Activated naive CD4-positive, alpha-beta T cell treated with anti-CD3 and anti-CD28 coated beads for 36 hours (primary cell): ENCODE results near the gene PEA15. TPM values are rescaled to one million over a fixed set of nuclear protein-coding genes. Genes with fewer than 3 reads are reported as not detected.

ENCODE experiments used
- CTCF ChIA-PET: fragments of 350-600 bp; sonication (Branson Sonifier 250); formaldehyde crosslinking; loops from one replicate; lab custom pipeline; 2021; ENCODE audit warnings: antibody characterized with exemption; lab: Charles Lee
- DNase-seq: peaks from one replicate; pipeline ENCODE4 v3.0.0-alpha.2; 2020
- H3K27ac Mint-ChIP-seq: one replicate; pipeline ENCODE4 v1.8.0; 2021; ENCODE audit warnings: mild to moderate bottlenecking, mixed read lengths
- H3K27me3 Mint-ChIP-seq: one replicate; pipeline ENCODE4 v1.8.0; 2021; ENCODE audit warnings: low read depth, mixed read lengths
- H3K36me3 Mint-ChIP-seq: one replicate; pipeline ENCODE4 v1.8.0; 2021; ENCODE audit warnings: low read depth, mixed read lengths
- H3K4me1 Mint-ChIP-seq: one replicate; pipeline ENCODE4 v1.8.0; 2021; ENCODE audit warnings: low read depth, mixed read lengths
- H3K4me3 Mint-ChIP-seq: one replicate; pipeline ENCODE4 v1.8.0; 2021; ENCODE audit warnings: mild to moderate bottlenecking, moderate library complexity, mixed read lengths
- H3K9me3 Mint-ChIP-seq: one replicate; pipeline ENCODE4 v1.8.0; 2021; ENCODE audit warnings: mixed read lengths
- intact Hi-C: fragments of 100-400 bp; cut with micrococcal nuclease; formaldehyde crosslinking; loops from one replicate; pipeline ENCODE4 v1.15.1; 2023
- total RNA-seq, 2 experiments: library from RNA; stranded (reverse); gene quantifications; one replicate each; pipeline ENCODE4 v1.2.3, GENCODE V29; 2021

PEA15 gene
- total RNA-seq, 2 experiments from 2014 or later: 34.3 to 42.0 TPM

GRCh38 chr1:160227561-160227960 is 22.4 kb downstream of the PEA15 start:
- H3K27ac Mint-ChIP-seq: no peak overlapping the region
- no peaks in the 10 kb centered on the region for H3K9me3 Mint-ChIP-seq
- intact Hi-C loops: no loop called here
- no peak for DNase-seq
- H3K4me3 Mint-ChIP-seq: no peak overlapping the region
- H3K4me1 Mint-ChIP-seq: no peaks in the 10 kb centered on the region
- peaks cover 29% of the 10 kb centered on the region for H3K36me3 Mint-ChIP-seq
- H3K27me3 Mint-ChIP-seq: no peaks in the 10 kb centered on the region
- CTCF ChIA-PET: interaction anchor here (0.9 to 4.7 kb wide), 5 partner anchors 25 to 149 kb away, joined by 3 to 29 read pairs (median 4); no protein-coding TSS in a partner anchor

- Mint-ChIP-seq H3K4me3 (no peak overlapping the region), H3K36me3 (peaks cover 28% of the 10 kb centered on the region), H3K27me3 (no peaks in the 10 kb centered on the region), H3K4me1 (peaks cover 1% of the 10 kb centered on the region), H3K27ac (no peak overlapping the region), H3K9me3 (no peaks in the 10 kb centered on the region)
- no peak for DNase-seq
- intact Hi-C loops: no loop called here
- CTCF ChIA-PET: interaction anchor here (0.9 to 4.7 kb wide), 4 partner anchors 9 to 149 kb away, joined by 4 to 29 read pairs (median 4); no protein-coding TSS in a partner anchor
These were observed 23.2 kb downstream of the PEA15 start for GRCh38 chr1:160228431-160228830.

GRCh38 chr1:160232911-160233310 is 27.7 kb downstream of the PEA15 start:
- H3K36me3 Mint-ChIP-seq: peaks cover 36% of the 10 kb centered on the region
- no peaks in the 10 kb centered on the region for H3K9me3 Mint-ChIP-seq
- intact Hi-C loops: no loop called here
- CTCF ChIA-PET: interaction anchor here (1.2 to 2.6 kb wide), 3 partner anchors 19 to 58 kb away, joined by 6 to 12 read pairs (median 7); no protein-coding TSS in a partner anchor
- H3K27ac Mint-ChIP-seq: no peak overlapping the region
- H3K4me3 Mint-ChIP-seq: no peak overlapping the region
- no peaks in the 10 kb centered on the region for H3K27me3 Mint-ChIP-seq
- H3K4me1 Mint-ChIP-seq: peaks cover 19% of the 10 kb centered on the region
- DNase-seq: no peak

- intact Hi-C loops: no loop called here
- Mint-ChIP-seq H3K4me1 (peaks cover 19% of the 10 kb centered on the region), H3K9me3 (no peaks in the 10 kb centered on the region), H3K36me3 (peaks cover 35% of the 10 kb centered on the region), H3K27ac (no peak overlapping the region), H3K4me3 (no peak overlapping the region), H3K27me3 (no peaks in the 10 kb centered on the region)
- DNase-seq: no peak
- CTCF ChIA-PET: interaction anchor here (1.7 kb wide), 1 partner anchor 55 kb away, joined by 5 read pairs; no protein-coding TSS in a partner anchor
These were observed 31.6 kb downstream of the PEA15 start for GRCh38 chr1:160236806-160237205.

DNA sequence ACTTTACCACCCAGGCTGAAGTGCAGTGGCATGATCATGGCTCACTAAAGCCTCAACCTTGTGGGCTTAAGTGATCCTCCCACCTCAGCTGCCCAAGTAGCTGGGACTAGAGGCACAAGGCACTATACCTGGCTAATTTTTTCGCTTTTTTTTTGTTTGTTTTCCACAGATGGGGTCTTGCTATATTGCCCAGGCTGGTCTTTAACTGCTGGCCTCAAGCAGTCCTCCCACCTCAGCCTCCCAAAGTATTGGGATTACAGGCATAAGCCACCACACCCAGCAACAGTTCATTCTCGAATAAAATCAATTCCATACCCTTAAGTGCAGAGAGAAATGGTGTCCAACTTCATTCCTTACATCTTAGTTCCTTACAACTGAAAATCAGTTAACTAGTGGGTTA is 32.4 kb downstream of the PEA15 start:
- CTCF ChIA-PET: interaction anchor here (1.3 to 2.5 kb wide), 3 partner anchors 11 to 53 kb away, joined by 4 to 17 read pairs (median 5); no protein-coding TSS in a partner anchor
- intact Hi-C loops: no loop called here
- H3K4me1 Mint-ChIP-seq: peaks cover 19% of the 10 kb centered on the region

DNA sequence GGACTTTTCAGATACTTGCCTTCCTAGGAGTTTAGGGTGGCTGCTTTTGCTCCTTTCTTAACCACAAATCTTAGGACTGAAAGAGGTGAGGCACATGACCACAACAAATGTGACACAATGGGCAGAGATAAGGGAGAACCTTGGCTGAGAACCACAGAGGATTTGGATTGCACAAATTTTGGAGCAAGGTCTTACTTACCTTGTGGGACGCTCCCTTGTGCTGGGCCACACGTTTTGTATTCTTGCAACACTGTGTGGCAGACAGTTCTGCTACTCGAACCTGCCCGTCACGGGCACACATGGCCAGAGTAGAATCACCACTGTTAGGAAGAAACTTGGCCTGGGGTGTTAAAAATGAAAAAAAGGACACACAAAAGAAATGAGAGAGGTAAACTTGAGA is 33.2 kb downstream of the PEA15 start:
- Mint-ChIP-seq H3K4me1 (peaks cover 18% of the 10 kb centered on the region), H3K36me3 (peaks cover 39% of the 10 kb centered on the region), H3K9me3 (no peaks in the 10 kb centered on the region), H3K27me3 (no peaks in the 10 kb centered on the region), H3K4me3 (no peak overlapping the region), H3K27ac (no peak overlapping the region)
- DNase-seq: no peak
- CTCF ChIA-PET: interaction anchor here (1.3 to 2.5 kb wide), 4 partner anchors 12 to 52 kb away, joined by 4 to 17 read pairs (median 8); no protein-coding TSS in a partner anchor
- intact Hi-C loops: no loop called here

More for the DNA sequence above, 32.4 kb downstream of the PEA15 start:
- H3K4me3 Mint-ChIP-seq: no peak overlapping the region
- no peak overlapping the region for H3K27ac Mint-ChIP-seq
- DNase-seq: no peak
- no peaks in the 10 kb centered on the region for H3K27me3 Mint-ChIP-seq
- H3K9me3 Mint-ChIP-seq: no peaks in the 10 kb centered on the region
- peaks cover 35% of the 10 kb centered on the region for H3K36me3 Mint-ChIP-seq

- no peak overlapping the region for H3K27ac Mint-ChIP-seq
- intact Hi-C loops: no loop called here
- H3K4me3 Mint-ChIP-seq: no peak overlapping the region
- H3K9me3 Mint-ChIP-seq: no peaks in the 10 kb centered on the region
- H3K4me1 Mint-ChIP-seq: peaks cover 7% of the 10 kb centered on the region
- H3K27me3 Mint-ChIP-seq: no peaks in the 10 kb centered on the region
- DNase-seq: no peak
- peaks cover 38% of the 10 kb centered on the region for H3K36me3 Mint-ChIP-seq
- CTCF ChIA-PET: interaction anchor here (0.6 to 2.5 kb wide), 6 partner anchors 12 to 755 kb away, joined by 3 to 17 read pairs (median 4); no protein-coding TSS in a partner anchor
These were observed 34.6 kb downstream of the PEA15 start for GRCh38 chr1:160239582-160240299.

DNA sequence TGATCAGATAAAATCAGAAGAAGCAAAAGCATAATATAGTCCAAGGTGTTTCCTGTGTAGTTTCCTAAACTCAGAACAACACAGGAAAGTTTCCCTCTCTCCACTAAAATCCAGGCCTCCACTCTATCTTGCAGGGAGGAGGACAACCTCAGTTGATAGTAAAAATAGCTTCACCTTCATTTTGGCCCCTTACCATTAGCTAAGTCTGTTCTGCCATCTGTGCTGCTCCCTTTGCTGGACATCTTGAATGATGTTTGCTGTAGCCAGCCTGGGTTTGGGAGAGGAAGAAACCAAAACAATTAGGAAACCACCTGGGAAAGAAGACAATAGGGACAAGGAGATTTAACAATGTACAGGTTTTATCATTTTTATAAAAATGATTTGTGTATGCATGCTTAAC is 38.6 kb downstream of the PEA15 start:
- intact Hi-C loops: no loop called here
- no peak for DNase-seq
- H3K9me3 Mint-ChIP-seq: no peaks in the 10 kb centered on the region
- H3K27ac Mint-ChIP-seq: no peak overlapping the region
- CTCF ChIA-PET: interaction anchor here (0.5 to 3.1 kb wide), 4 partner anchors 8 to 59 kb away, joined by 3 to 16 read pairs (median 5); no protein-coding TSS in a partner anchor
- no peaks in the 10 kb centered on the region for H3K27me3 Mint-ChIP-seq
- no peak overlapping the region for H3K4me3 Mint-ChIP-seq
- peaks cover 12% of the 10 kb centered on the region for H3K4me1 Mint-ChIP-seq
- H3K36me3 Mint-ChIP-seq: peaks cover 26% of the 10 kb centered on the region

- no peak overlapping the region for H3K27ac Mint-ChIP-seq
- no peaks in the 10 kb centered on the region for H3K27me3 Mint-ChIP-seq
- intact Hi-C loops: no loop called here
- no peaks in the 10 kb centered on the region for H3K9me3 Mint-ChIP-seq
- peaks cover 12% of the 10 kb centered on the region for H3K4me1 Mint-ChIP-seq
- H3K4me3 Mint-ChIP-seq: no peak overlapping the region
- peaks cover 23% of the 10 kb centered on the region for H3K36me3 Mint-ChIP-seq
- CTCF ChIA-PET: interaction anchor here (0.9 to 3.1 kb wide), 3 partner anchors 8 to 47 kb away, joined by 3 to 16 read pairs (median 7); no protein-coding TSS in a partner anchor
- no peak for DNase-seq
These were observed 39.0 kb downstream of the PEA15 start for GRCh38 chr1:160244209-160244608.

DNA sequence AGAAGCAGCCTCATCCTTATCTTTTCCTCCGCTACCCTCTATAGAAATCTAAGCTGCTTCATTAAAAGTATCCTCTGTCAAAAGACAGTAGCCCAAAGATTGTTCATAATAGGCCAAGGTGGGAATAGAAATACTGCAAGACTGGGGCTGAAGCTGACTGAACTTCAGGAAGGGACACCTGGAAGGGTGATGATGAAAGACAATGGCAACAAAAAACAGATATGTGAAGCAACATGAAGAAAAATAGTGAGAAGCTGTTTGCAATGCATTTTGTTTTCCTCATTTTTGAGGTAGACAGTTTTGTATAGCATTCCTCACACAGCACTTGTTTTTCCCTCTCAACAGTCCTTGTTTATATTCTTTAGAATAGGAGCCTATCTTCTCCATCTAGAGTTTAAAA is 40.2 kb downstream of the PEA15 start:
- Mint-ChIP-seq H3K27ac (no peak overlapping the region), H3K27me3 (no peaks in the 10 kb centered on the region), H3K4me1 (peaks cover 16% of the 10 kb centered on the region), H3K4me3 (no peak overlapping the region), H3K9me3 (no peaks in the 10 kb centered on the region), H3K36me3 (peaks cover 17% of the 10 kb centered on the region)
- CTCF ChIA-PET: interaction anchor here (1.5 kb wide), 1 partner anchor 46 kb away, joined by 7 read pairs; no protein-coding TSS in a partner anchor
- no peak for DNase-seq
- intact Hi-C loops: no loop called here

DNA sequence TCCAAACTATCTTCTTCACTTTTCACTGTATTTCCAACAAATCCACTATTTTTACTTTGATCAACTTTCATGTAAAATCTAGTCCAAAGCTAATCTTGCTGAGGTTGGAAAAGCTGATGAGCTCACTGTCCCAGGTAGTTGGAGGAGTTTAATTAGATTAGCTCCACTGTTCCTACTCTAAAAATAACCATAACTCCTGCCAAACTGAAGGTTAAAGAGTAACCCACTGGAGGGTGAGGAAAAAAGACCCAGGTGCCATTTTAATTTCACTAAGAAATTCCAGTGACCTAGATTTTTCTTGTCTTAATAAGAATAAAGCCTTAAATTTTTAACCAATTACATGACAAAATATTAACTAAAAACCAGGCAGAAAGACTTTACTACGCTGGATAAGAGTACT is 41.9 kb downstream of the PEA15 start:
- CTCF ChIA-PET: interaction anchor here (0.7 to 1.2 kb wide), 2 partner anchors 54 to 146 kb away, joined by 3 to 4 read pairs; no protein-coding TSS in a partner anchor
- Mint-ChIP-seq H3K27me3 (no peaks in the 10 kb centered on the region), H3K9me3 (no peaks in the 10 kb centered on the region), H3K27ac (no peak overlapping the region), H3K36me3 (peaks cover 17% of the 10 kb centered on the region), H3K4me1 (peaks cover 18% of the 10 kb centered on the region), H3K4me3 (no peak overlapping the region)
- DNase-seq: no peak
- intact Hi-C loops: no loop called here

DNA sequence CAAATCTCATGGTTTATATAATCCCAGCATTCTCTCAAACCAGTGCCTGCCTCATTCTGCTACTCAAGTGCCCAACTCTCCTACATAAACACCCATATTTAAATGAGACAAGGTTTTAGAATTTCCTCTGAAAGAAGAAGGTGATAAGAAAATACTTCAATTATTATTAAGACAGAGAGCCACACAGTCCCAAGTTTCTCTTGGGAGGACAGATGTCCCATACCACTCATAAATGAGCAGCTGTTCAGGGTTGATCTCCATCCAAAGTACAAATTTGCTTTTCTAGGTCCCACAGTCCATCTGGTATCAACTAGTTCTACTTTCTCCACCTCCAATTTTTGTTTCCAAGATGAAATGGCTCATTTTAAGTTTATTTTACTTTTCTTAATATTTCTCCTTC is 45.8 kb downstream of the PEA15 start:
- Mint-ChIP-seq H3K27me3 (no peaks in the 10 kb centered on the region), H3K9me3 (no peaks in the 10 kb centered on the region), H3K4me3 (no peak overlapping the region), H3K4me1 (peaks cover 16% of the 10 kb centered on the region), H3K27ac (no peak overlapping the region), H3K36me3 (peaks cover 22% of the 10 kb centered on the region)
- intact Hi-C loops: loop anchor here (5.0 kb wide), 1 partner anchor 41 kb away; no protein-coding TSS in a partner anchor
- CTCF ChIA-PET: interaction anchor here (1.5 to 5.4 kb wide), 12 partner anchors 9 to 165 kb away, joined by 3 to 39 read pairs (median 12); partner anchors contain the start of genes CASQ1 and DCAF8
- DNase-seq: no peak
